ENCODE measurements around the gene ITGA4.

GRCh38 chr2:181574321-181574720, 117.1 kb downstream of the ITGA4 start:
- TF ChIP-seq USF2 (CRISPR knock-in tag; IDR thresholded peaks at IDR 0.05), result no peak
- no peak for TF ChIP-seq ZNF512 (CRISPR knock-in tag; IDR thresholded peaks at IDR 0.05; ENCODE audit: borderline replicate concordance)
- TF ChIP-seq CTCF (IDR thresholded peaks at IDR 0.05), result no peak
- no peak for TF ChIP-seq ATF6 (CRISPR knock-in tag; IDR thresholded peaks at IDR 0.05)
- TF ChIP-seq JUN (CRISPR knock-in tag; IDR thresholded peaks at IDR 0.05), result no peak
- TF ChIP-seq CDX4 (CRISPR knock-in tag; IDR thresholded peaks at IDR 0.05; ENCODE audit: borderline replicate concordance), result no peak
- TF ChIP-seq PREB (CRISPR knock-in tag; IDR thresholded peaks at IDR 0.05; ENCODE audit: borderline replicate concordance), result no peak
- TF ChIP-seq TEAD1 (CRISPR knock-in tag; IDR thresholded peaks at IDR 0.05), result no peak
